RCC 7860 (cell line): ENCODE results near the gene ALDH1A1.

ENCODE experiments used
- DNase-seq: peaks from one replicate; pipeline ENCODE4 v3.0.0-alpha.2; 2015; ENCODE audit warnings: low spot score
- FAIRE-seq: peaks from 2 replicates; lab custom pipeline; 2012; peaks lifted over from hg19 to GRCh38; lab: Jason Lieb, UNC

The ALDH1A1 gene

DNA sequence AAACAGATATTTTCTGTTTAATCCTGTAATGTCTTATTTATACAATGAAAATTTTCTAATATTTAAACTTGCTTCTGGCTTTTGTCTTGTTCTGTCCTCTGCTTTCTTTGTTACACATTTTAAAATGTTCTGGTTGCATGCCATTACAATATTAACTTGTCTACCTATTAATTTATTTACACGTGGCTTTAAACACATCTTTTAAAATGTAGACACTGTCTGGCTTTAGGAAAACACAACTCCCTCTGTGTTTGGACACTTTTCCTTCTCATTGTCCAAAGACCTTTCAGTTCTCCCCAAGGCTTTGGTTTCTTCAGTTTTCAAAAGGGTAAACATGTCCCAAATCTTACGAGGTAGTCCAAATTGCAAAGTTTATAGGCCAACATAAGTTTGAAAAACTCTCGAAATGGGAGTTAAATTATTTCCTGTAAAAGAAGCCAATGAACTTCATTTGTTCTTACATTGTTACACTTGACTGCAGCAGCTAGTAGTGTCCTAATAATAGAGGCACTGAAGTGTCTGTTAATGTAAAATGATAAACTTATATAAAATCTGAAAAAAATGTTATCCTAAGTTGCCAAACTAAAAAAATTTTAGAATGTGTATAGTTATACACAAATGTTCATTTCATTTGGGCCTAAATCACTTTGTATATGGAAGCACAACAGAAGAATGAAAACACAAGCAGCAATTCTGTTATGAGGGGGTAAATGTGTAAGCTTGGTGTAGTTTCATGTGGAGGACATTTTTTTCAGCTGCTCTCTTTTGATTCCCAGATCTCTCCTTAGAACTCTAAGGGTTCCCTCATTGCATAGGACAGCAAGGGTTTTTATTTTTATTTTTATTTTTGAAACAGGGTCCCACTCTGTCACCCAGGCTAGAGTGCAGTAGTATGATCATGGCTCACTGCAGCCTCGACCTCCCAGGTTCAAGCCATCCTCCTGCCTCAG lies 53.8 kb downstream of the ALDH1A1 start:
- DNase-seq (no peak), FAIRE-seq (peak; percentile 21)

DNA sequence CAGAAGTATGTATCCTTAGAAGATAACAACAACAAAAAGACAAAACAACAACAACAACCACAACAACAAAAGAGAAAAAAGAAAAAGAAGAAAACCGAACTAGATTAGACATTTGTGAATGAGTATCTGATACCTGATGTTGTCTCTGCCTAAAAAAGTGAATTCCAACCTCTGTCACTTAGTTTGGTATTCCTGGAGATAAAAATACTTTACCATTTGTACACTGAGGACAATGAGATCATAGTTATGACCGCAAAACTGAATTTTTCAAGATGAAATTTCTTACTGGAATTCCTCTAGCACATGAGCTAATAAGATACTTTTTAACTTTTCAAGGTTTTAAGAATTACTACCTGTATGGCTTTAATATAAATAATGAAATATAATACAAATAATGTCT lies 54.5 kb downstream of the ALDH1A1 start:
- peak; percentile 49 for FAIRE-seq
- no peak for DNase-seq

DNA sequence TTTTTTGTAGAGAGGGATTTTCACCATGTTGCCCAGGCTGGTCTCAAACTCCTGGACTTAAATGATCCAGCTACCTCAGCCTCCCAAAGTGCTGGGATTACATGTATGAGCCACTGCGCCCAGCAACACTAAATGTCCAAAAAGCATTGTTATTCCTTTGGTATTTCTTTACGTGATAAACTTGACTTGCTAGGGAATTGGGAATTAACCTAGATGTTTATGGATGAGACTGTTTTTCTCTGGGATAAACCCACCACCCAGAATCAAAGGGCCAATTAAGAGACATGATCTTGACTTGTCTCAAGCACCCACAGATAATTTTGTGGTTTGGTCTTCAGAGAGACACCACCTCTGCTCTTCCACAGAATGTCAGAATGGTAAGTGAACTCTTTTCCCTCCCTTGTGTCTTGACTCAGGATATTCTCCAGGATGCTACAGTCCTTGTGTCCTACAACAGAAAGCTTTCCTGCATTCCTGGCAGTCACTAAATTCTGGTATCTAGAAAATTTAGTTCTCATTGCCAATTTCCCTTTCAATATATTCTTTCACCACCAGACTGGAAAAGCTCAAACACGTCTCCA lies 55.7 kb downstream of the ALDH1A1 start:
- DNase-seq (no peak), FAIRE-seq (no peak)

DNA sequence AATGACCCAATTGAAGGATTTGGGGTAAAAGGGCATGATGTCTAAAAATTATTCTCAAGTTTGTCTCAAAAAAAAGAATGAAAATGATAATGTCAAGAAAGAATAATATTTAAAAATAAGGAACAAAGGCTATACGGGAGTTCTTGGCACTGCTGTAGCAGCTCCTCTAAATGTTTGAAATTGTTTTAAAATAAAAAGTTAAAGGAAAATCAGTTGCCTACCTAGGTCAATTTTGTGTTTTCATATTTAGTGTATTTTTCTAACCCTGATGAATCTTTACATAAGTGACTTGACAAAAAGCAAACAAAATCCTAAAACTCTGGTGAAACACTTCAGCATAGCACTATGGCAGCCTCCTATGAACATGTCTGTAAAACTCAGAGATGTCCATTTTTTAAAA lies 56.4 kb downstream of the ALDH1A1 start:
- DNase-seq (no peak), FAIRE-seq (no peak)

DNA sequence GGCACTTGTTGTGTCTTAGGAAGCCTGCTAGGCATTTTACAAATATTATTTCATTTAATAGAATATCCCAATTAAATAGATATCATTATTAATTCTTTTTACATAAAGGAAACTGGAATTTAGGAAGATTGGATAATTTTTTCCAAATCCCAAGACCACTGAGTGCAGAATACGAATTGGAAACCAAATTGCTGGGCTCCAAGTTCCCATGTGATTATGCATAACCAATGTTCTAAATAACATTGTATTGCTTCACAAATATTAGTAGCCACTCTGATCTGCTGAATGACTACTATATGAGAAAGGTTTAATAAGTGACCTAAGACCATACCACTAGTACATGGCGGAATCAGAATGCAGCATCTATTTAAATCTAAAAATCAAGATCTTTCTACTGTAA lies 57.7 kb downstream of the ALDH1A1 start:
- FAIRE-seq = peak; percentile 28

DNA sequence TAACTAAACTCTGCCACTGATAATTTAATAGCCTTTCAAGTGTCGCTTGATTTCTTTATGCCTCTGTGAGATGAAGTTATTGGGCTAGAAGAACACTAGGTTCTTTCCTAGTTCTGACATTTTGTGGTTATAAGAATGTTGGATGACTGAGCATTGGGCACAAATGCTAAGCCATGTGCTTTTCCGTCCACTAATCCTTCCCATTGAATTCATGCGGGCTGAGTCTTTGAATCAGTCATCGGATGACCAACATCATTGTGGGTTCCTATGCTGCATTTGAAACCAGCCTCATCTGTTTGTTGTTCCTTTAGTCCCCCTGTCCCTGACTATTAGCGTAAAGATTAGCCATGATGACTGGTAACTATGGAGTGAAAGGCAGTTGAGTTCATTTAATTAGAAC lies 58.5 kb downstream of the ALDH1A1 start:
- FAIRE-seq = peak; percentile 98
- peak; percentile 95 for DNase-seq

More for the DNA sequence above, 57.7 kb downstream of the ALDH1A1 start:
- no peak for DNase-seq

DNA sequence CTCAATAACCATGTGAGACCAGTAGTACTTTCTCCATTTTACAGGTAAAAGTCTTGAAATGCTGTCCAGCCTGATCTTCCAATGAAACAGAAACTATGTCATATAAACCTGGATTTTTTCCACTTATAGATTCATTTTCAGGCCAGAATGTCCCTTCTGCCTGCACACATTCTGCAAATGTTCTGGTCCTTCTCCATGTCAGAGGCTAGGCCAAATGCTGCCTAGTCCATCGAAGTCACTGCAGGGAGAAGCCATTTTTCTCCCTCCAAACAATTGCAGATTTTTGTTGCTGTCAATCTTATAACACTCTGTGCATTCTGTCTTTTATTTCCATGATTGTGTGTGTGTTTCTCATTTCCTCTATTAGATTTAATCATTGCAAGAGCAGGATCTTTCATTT lies 59.4 kb downstream of the ALDH1A1 start:
- FAIRE-seq (no peak), DNase-seq (no peak)

DNA sequence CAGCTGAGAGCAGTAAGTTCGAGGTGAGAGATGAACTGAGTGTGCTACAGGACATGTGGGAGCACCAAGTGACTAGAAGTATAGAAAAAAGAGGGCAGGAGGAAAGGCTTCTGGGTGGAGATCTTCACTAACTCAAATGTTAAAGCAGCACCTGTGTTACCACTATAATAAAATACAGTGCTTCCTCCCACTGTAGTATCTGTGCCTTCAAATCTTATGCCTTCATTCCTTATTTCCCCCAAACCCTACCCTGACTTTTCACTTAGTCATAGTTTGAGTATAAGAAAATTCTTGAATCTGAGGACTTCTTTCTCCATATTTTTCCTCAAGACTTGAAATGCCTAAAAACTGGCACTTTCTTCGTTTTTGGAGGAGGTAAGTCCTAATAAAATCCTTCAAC lies 61.8 kb downstream of the ALDH1A1 start:
- no peak for DNase-seq
- FAIRE-seq = no peak

DNA sequence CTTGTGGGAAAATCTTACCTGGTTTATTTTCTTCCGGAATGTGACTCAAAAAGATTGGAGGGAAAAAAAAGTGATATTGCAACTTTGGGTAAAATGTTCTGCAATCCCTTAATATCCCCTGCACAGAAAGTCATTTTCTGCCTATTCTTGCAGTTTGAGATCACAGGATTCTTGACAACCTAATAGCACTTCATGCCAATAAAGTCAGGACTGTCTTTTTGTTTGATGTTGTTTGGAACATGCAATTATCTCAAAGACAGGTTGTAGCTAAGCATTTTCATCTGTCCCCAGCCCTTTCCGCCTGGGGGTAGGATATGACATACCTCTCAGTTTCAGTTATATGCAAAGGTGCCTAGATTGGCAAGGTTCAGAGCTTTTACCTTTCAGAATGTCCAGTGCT lies 63.9 kb downstream of the ALDH1A1 start:
- DNase-seq (no peak), FAIRE-seq (no peak)

DNA sequence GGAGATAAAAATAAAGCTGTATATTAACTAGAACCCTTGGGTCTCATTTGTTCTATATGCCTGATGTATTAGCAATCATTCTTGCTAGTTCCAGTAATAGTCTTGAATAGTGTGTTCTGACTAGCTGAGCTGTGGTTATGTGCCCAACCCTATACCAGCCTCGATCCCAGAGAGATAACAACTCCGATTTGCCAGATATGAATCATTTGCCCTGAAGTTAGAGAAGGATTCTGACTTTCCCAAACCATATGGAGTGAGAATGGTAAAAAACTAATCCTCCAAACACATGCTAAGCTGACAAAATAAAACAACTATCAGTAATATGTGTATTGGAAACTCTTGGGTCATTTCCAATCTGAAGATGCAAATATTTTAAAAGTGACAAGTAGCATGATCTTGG lies 64.8 kb downstream of the ALDH1A1 start:
- DNase-seq (no peak), FAIRE-seq (no peak)

DNA sequence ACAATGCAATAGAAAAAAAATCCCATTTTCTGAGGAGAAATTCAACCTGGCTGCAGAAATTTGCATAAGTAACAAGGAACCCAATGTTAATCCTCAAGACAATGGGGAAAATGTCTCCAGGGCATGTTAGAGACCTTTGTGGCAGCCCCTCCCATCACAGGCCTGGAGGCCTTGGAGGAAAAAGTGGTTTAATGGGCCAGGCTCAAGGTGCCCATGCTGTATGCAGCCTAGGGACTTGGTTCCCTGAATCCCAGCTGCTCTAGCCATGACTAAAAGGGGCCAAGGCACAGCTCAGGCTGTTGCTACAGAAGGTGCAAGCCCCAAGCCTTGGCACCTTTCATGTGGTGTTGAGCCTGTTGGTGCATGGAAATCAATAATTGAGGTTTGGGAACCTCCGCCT lies 66.5 kb downstream of the ALDH1A1 start:
- DNase-seq (no peak), FAIRE-seq (no peak)

DNA sequence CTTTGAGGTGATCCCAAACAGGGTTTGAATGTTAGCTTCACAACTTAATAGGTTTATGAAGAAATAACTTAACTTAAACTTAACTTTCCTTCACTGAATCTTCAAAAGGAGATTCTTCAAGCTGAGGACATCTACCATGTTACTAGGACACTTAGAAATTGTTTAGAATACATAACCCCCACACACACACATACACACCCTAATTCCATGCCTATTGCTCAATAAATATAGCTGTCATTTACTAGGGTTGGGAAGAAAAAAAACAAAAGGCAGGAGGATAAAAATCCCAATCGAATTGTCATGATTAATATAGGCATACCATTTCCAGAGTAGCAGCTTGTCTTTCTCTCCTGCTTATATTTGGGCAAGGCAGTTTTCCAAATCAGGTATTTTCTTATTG lies 68.3 kb downstream of the ALDH1A1 start:
- DNase-seq (no peak), FAIRE-seq (no peak)

DNA sequence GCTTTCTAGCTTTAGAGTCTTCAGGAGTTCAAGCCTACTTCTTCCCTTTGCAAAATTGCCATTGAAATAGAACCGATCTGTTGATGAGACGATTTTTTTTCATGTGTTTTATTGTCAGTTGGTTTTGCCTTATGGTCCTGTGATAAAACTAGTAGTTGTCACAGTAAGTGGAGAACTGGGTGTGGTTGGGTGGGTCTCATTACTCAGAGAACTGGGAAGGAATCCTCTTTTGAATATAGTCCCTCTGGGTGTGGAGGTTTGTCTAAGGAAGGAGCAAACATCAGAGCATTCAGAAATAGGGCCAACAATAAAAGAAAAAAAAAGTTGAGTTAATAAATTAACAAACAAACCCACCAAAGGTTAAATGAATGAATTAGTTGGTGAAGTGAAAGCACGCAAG lies 69.0 kb downstream of the ALDH1A1 start:
- FAIRE-seq (no peak), DNase-seq (no peak)

DNA sequence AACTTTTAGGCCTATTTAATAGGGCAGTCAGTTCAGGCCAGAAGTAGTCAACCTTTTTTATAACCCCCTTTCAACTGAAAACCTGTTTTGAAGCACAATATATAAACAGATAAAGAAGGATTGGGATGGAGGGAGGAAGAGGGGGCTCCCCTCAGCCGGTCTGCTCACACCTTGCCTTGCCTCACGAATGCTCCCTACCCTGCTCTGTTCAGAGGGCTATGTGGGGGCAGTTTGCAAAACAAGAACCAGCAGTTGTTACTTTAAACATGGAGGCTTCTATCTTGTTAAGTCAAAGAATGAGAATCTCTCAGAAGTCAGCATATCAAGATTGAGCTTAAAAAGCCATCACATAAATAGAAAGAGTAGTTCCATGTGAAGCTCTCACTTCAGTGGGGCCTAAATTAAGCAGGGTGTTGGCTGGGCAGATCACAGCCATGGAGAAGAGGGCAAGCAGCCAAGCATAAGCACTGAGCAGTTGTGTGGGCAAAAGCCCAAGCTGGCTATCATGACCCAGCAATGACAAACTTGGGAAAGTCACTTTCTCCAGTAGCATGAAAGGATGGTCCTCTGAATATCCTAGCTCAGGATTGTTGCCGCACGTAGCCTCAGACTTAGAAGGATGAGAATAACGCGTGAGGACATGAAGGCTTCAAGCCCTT lies 70.6 kb downstream of the ALDH1A1 start:
- FAIRE-seq (no peak), DNase-seq (no peak)

DNA sequence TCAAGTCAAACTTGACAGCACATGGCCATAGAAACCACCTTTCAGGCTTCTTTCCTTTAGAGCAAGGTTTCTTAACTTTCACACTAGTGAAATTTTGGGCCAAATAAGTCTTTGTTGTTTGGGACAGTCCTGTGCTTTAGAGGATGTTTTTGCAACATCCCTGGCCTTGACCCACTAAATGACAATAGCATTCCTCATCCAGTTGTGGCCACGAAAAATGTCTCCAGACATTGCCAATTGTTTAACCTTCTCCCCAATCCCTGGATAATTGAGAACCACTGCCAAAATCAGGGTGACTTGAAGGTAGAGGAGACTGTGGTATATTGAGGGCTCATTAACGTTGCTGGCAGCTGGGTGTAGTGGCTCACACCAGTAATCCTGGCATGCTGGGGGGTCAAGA lies 72.0 kb downstream of the ALDH1A1 start:
- FAIRE-seq (no peak), DNase-seq (no peak)

DNA sequence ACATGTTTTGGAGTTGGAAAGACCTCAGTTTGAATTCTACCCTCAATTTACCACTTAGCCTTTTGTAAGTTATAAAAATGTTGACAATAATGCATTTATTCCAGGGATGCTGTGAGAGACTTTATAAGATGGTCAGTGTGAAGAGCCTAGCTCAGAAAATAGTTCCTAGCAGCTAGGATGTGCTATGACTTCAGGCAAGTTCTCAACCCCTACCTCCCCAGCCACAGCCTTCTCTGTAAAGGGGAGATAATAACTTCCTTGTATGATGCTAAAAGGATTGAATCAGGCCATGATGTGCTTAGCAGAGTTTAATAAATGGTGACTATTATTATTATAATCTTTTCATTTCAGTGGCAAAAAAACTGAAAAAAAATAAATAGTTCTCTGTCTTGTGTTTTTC lies 77.6 kb downstream of the ALDH1A1 start:
- no peak for FAIRE-seq
- DNase-seq = no peak

DNA sequence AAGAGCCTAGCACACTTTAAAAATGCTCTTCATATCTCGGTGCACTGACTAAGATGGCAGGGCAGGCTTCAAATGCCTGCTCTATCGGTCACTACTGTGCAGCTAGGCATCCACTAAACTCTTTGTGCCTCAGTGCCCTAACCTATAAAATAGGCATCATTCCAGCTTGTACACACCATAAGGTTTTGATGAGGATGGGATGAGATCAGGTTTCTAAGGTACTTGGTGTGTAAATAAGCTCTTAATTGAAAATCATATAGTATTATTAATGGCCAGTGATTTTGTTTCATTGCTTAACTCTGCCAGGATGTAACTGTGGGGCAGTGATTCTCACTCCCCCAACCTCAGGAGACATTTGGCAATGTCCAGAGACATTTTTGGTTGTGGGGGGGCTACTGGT lies 78.5 kb downstream of the ALDH1A1 start:
- FAIRE-seq (no peak), DNase-seq (no peak)

DNA sequence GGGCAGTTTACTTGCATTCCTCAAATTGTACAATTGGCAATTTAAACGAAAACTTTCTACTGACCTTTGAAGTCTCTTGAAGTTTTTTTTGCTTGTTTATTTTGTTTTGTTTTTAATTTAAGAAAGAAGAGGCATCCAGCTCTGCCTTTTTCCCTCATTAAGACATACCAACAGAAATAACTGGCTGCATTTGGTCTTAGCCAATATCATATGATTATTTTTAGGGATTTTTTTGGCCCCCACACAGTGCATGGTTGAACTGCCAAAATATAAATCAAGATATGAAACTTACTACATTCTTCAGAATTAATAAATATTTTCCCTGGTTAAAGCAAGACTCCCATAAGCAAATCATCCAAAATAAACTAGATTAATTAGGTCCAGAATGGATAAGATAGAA lies 79.4 kb downstream of the ALDH1A1 start:
- DNase-seq = no peak
- no peak for FAIRE-seq

DNA sequence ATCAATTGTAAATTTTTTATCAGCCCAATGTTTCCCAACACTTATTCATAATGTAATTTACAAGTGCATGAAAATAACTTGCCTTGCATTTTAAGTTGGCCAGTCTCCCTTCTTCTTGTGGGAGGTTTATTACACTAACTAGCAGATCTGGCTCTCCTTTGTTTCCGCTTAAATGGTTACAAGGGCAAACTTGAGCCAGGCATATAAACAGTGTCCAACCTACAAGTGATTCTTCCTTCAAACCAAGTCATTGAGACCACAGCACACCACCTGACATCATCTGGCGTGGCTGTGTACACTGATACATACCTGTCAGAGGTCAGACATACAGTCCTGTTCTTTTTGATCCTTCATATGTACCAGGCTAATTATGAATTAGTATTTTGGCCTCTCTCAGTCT lies 80.1 kb downstream of the ALDH1A1 start:
- no peak for FAIRE-seq
- no peak for DNase-seq

DNA sequence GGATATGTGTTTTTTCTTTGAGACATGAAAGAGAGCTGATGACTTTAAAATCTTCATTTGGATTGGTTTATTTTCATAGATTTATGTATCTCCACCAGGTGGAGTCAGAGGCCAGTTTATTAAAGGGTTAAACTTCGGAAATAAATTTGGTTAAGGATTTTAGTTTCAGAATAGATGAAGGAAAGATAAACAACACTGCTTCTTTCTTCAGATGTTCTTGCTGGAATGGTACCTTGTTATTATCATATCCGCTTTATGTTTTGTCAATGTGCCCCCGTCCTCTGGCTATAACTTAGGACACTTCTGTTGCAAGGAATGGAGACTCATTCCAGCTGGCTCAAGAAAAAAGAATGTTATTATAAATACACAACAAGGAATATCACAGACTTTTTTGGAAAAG lies 81.2 kb downstream of the ALDH1A1 start:
- FAIRE-seq (peak; percentile 84), DNase-seq (peak; percentile 48)

DNA sequence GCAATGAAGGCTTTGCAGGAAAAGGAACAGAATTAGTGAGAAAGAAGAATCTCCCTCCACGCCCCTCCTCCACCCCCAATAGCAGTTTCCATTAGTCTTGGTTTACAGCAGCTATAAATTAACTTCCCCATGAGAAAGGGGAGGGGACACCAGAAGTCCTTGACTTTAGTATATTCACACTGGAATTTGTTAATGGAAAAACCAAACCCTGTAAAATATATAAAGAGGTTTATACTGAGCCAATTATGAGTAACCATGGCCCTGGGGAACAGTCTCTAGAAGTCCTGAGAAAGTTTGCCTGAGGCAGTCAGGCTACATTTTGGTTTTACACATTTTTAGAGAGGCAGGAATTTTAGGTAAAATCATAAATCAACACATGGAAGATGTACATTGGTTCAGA lies 88.5 kb downstream of the ALDH1A1 start:
- peak; percentile 77 for FAIRE-seq

More for the DNA sequence above, 88.5 kb downstream of the ALDH1A1 start:
- DNase-seq = no peak
